GM12892 (cell line): ENCODE data around the gene XPNPEP2.

ENCODE experiments used
- POLR2A ChIP-seq: IDR thresholded peaks from 2 replicates; pipeline ENCODE4 v1.6.1; 2011; ENCODE audit warnings: low read depth, low read length, control low read depth
- POLR2AphosphoS5 ChIP-seq: IDR thresholded peaks from 2 replicates; pipeline ENCODE4 v1.6.1; 2011; ENCODE audit warnings: low read depth, low read length, control low read depth

- TF ChIP-seq POLR2A = no peak
- TF ChIP-seq POLR2AphosphoS5 = no peak
Observed at GRCh38 chrX:129694805-129695204, 44.0 kb upstream of the XPNPEP2 start.
